ENCODE data around the gene ELP4. TPM values are rescaled to one million over a fixed set of nuclear protein-coding genes. Genes with fewer than 3 reads are reported as not detected.

The ELP4 gene
- total RNA-seq, 4 donors from 2014 or later = 8.8 to 23.6 (median 13.5) TPM

- Histone ChIP-seq H3K4me1 (peaks cover 12 to 15% of the 10 kb centered on the region in 2 donors), H3K27ac (no peak overlapping the region), H3K36me3 (no peaks in the 10 kb centered on the region), H3K9me3 (no peaks in the 10 kb centered on the region), H3K27me3 (no peaks in the 10 kb centered on the region), H3K4me3 (no peak overlapping the region)
- ATAC-seq = no peak
- in situ Hi-C loops (cut with MboI; ENCODE audit: low sequenced_read_pairs in 4 of 4) (no loop called here), intact Hi-C loops (cut with DNase I; ENCODE audit: low total_unique reads) (no loop called here)
- TF ChIP-seq CTCF (IDR thresholded peaks at IDR 0.05 in 4 of 5, conservative IDR thresholded peaks at IDR 0.05 in 1 of 5) = no peak
- TF ChIP-seq POLR2A (IDR thresholded peaks at IDR 0.05) = no peak
- DNase-seq = no peak
Measured at GRCh38 chr11:31764766-31765165, 255.2 kb downstream of the ELP4 start.

GRCh38 chr11:31767066-31767465 lies 257.5 kb downstream of the ELP4 start:
- in situ Hi-C loops (cut with MboI; ENCODE audit: low sequenced_read_pairs in 4 of 4) = no loop called here
- H3K9me3 ChIP-seq = no peaks in the 10 kb centered on the region
- H3K4me1 ChIP-seq = peaks cover 15% of the 10 kb centered on the region in 2 donors
- intact Hi-C loops (cut with DNase I; ENCODE audit: low total_unique reads) = no loop called here
- H3K4me3 ChIP-seq = no peak overlapping the region
- DNase-seq (no peak), ATAC-seq (no peak)
- no peak overlapping the region for H3K27ac ChIP-seq
- TF ChIP-seq POLR2A (IDR thresholded peaks at IDR 0.05) (no peak), CTCF (IDR thresholded peaks at IDR 0.05 in 4 of 5, conservative IDR thresholded peaks at IDR 0.05 in 1 of 5) (no peak)
- no peaks in the 10 kb centered on the region for H3K27me3 ChIP-seq
- no peaks in the 10 kb centered on the region for H3K36me3 ChIP-seq

GRCh38 chr11:31767685-31768084 lies 258.1 kb downstream of the ELP4 start:
- TF ChIP-seq CTCF (IDR thresholded peaks at IDR 0.05 in 4 of 5, conservative IDR thresholded peaks at IDR 0.05 in 1 of 5) (no peak), POLR2A (IDR thresholded peaks at IDR 0.05) (no peak)
- DNase-seq (no peak), ATAC-seq (no peak)
- H3K36me3 ChIP-seq = no peaks in the 10 kb centered on the region
- intact Hi-C loops (cut with DNase I; ENCODE audit: low total_unique reads) = no loop called here
- H3K27ac ChIP-seq = no peak overlapping the region
- no peak overlapping the region for H3K4me3 ChIP-seq
- in situ Hi-C loops (cut with MboI; ENCODE audit: low sequenced_read_pairs in 4 of 4) = no loop called here
- H3K27me3 ChIP-seq = no peaks in the 10 kb centered on the region
- peaks cover 15 to 21% of the 10 kb centered on the region in 2 donors for H3K4me1 ChIP-seq
- H3K9me3 ChIP-seq = no peaks in the 10 kb centered on the region

DNA sequence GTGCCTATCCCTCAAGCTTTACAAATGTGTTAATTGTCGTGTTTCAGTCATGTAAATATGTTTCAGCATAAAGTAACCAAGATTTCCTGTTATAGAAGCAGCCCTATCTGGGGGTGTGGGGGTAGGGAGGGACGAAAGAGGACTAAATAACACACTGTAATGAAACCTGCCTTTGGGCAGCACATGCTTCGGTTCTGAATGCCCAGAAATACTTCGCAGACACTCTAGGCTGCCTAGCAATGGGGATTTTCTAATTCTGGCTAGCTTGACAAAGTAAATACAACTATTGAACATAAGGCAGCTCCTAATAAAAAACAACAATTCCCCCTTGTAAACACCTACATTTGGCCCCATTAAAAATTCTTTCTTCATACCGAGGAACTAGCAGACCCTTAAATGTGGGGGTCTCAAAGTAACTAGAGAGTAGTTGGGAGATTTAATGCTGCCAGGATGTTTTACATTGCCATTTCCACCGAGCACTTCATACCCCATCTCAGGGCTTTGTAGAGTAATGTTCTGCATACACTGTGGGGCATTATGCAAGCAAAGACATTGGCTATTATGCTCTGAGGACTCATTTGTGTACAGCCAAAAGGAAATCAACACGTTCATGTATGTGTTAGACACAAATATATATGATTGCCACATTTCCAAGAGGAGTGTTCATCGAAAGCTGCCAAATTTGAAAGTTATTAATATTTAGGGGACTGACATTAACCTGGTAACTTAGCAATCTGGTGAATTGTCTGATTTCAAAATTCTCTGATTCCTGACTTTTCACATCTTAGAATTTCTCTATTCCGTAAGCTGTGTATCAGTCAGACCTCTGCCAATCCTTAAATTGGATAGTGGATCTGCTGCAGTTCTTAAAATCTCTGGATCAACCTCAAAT lies 259.4 kb downstream of the ELP4 start:
- TF ChIP-seq POLR2A (IDR thresholded peaks at IDR 0.05) (no peak), CTCF (IDR thresholded peaks at IDR 0.05 in 4 of 5, conservative IDR thresholded peaks at IDR 0.05 in 1 of 5) (no peak)
- no peaks in the 10 kb centered on the region for H3K27me3 ChIP-seq
- in situ Hi-C loops (cut with MboI; ENCODE audit: low sequenced_read_pairs in 4 of 4) = no loop called here
- no peaks in the 10 kb centered on the region for H3K36me3 ChIP-seq
- no peak overlapping the region for H3K27ac ChIP-seq
- peak; percentile 60 to 80 for ATAC-seq
- intact Hi-C loops (cut with DNase I; ENCODE audit: low total_unique reads) = no loop called here
- peaks cover 15 to 22% of the 10 kb centered on the region in 2 donors for H3K4me1 ChIP-seq
- no peak overlapping the region for H3K4me3 ChIP-seq
- no peaks in the 10 kb centered on the region for H3K9me3 ChIP-seq
- peak in 1 of 2 donors; percentile 6 for DNase-seq
